ENCODE results near the gene LRRC46. TPM values are rescaled to one million over a fixed set of nuclear protein-coding genes. Genes with fewer than 3 reads are reported as not detected.

The LRRC46 gene
- polyA plus RNA-seq, 3 donors = 2.4 to 2.8 (median 2.4) TPM

GRCh38 chr17:47808830-47809480 is 22.5 kb upstream of the LRRC46 start:
- DNase-seq (ENCODE audit: low read depth in 3 of 3, low spot score in 2 of 3) = no peak

DNA sequence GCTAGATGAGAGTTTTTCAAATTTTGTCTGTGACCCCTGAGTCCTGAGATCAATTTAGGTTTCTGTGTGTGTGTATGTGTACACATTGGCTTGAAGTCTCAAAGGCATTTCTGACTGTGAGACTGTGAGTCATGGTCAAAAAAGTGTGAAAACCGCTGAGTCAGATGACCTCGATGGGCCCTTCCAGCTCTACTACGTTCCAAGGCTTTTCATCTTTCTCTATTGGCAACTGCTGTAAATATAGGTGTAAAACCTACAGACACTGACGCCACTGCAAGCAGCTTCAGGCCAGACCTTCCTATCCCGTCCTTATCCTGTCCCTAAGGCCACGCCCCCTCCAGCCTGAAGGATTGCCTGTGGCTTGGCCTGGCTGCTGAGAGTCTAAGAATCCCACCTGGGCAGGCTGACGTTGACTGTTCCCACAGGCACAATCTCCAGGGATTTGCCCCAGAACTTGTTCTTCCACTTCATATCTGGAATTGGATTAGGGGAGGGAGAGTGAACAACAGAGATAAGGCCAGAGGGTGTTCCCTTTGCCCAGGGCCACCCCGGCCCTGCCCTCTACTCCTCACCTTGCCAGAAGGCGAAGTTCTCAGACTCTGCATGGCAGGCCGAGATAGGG is 21.2 kb upstream of the LRRC46 start:
- no peak for DNase-seq (ENCODE audit: low read depth in 3 of 3, low spot score in 2 of 3)

DNA sequence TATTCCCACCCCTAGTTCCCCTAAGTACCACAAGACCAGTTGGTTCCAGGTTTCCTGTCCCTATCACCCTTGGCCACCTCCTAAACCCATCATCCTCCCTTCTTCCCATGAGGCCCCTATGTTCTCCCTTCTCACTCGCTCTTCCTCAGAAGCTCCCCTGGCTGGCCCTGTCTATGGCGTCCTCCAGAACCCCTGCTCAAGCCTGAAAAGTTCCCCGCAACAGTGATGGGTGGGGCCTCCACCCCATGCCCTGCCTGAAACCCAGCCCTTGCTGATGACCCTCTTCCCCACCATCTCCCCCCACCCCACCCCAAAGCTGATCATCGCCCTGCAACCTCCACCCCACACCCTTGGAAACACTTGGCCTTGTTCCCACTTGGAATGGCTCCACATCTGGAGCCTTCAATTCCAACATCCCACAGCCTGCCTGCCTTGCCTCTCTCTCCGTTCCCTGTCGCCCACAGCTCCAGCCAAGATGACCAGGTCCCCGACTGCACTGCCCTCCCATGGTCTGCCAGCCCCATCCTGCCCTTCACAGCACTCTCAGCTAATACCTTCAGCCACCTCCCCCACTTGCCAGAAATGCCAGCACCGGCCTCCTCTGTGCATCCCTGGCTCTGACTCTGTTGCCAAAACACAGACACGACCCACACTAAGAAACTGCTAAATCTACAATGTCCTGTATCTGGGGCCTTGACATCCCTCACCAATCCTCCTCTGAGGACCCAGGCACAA is 20.4 kb upstream of the LRRC46 start:
- no peak for DNase-seq (ENCODE audit: low read depth in 3 of 3, low spot score in 2 of 3)

GRCh38 chr17:47811709-47812108 is 19.8 kb upstream of the LRRC46 start:
- DNase-seq (ENCODE audit: low read depth in 3 of 3, low spot score in 2 of 3) = no peak

DNA sequence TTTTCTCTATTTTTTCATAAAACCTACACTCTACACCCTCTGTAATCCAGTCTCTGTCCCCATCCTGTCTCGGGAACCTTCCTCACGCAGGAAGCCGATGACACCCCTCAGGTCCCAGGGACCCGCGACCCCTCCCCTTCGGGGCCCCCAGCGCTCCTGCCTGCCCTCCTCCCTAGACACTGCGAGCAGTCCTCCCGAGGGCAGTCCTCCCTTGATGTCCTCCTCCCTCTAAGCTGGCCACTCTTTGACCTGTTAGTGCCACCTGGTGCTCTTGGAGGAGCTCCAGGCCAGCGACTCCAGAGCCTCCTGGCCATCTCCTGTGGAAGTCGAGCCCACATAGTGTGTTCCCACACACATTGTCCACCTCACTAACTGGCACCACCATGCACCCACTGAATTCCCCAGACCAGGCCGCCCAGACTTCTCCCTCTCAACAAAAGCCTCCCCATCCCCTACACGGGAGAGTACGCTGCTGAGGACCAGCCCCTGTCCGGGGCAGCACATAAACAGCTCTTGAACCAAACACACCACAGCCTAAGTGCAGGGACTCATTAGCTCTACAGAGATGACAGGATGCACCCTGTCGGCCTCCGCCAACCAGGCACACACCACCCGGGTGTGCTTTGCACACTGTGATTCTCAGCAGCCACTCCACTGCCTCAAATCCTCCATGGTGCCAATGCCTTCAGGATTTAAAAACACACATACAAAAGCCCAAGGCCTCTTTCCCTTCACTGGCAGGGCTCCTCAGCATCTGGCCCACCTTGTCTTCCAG is 19.1 kb upstream of the LRRC46 start:
- no peak for DNase-seq (ENCODE audit: low read depth in 3 of 3, low spot score in 2 of 3)

DNA sequence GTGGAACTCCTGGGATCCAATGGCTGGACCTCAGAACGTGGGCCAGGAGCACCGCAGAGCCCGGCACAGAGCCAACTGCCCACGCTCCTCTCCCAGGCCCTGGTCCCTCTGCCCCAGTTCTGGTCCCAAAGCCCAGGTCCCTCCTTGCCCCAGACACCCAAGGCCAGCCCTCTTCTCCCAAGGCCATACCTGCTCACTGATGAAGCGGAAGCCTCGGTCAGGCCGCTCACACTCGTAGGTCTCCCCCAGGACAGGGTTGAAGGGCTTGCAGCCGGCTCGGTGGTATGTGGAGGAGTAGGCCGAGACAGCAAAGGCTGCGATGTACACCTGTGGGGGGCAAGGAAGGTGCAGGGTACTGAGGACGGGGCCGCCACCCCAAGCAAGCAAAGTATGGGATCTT is 18.4 kb upstream of the LRRC46 start:
- DNase-seq (ENCODE audit: low read depth in 3 of 3, low spot score in 2 of 3) = no peak

- no peak for DNase-seq (ENCODE audit: low read depth in 3 of 3, low spot score in 2 of 3)
Observed at GRCh38 chr17:47813512-47814031, 17.9 kb upstream of the LRRC46 start.

DNA sequence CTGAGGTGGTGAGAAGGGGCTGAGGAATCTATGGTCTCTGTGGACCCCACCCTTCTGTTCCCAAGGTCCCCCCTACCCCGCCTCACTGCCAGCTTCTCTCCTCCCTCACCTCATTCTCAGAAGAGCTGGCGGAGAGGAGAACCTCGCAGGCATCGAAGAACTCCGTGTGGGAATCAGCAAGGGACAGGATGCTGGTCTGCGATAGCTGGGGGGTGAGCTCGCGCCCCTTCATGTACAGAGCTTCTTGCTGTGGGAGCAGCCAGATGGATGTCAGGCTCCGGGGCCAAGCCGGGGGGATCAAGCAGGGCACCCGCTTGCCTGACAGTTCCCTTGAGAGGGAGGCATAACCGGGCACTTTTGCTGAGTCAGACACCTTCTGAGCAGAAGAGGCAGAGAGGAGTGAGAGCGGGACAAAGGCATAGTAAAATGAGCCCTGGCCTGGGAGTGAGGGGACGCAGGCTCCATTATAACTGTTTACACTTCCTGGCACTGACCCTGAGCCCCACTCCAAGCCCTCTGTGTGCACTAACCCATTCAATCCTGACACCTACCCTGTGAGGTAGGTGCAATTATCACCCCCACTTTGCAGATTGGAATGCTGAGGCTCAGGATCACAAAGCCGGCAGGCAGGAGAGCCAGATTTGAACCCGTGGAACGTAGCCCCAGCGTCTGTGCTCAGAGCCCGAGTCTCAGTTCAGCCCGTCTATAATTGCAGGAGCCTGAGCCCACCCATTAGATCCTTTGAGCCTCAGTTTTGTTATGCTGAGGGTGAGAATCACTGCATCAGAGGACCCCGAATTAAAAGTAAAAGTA is 16.2 kb upstream of the LRRC46 start:
- DNase-seq (ENCODE audit: low read depth in 3 of 3, low spot score in 2 of 3) = no peak

DNA sequence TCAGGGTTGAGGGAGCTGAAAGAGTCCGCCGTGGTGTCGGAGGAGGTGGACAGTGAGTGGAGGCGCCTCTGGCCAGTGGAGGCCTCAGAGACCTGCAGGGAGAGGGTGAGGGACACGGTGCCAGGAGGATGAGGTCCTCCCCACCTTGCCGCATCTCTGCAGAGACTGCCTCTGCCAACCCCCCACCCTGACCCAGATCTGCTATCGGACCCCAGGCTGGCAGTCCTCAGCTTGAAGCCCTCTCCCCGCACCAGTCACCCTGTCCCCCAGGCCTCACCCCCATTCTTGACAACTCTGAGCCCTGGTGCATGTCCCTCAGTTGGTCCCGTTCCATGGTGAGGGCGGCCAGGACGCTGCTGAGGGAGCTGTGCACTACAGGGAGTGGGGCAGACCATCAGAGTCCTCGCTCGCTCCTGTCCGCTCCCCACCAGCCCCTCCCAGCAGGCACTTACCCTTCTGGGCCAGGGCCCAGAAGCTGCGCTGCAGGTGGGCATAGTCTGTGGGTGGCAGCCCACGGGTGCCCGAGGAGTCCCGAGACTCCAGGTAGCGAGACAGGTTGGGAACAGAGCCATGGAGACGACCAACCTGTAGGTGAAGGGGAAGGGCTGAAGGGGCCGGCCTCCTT is 15.2 kb upstream of the LRRC46 start:
- DNase-seq (ENCODE audit: low read depth in 3 of 3, low spot score in 2 of 3) = no peak

GRCh38 chr17:47816947-47817346 is 14.5 kb upstream of the LRRC46 start:
- no peak for DNase-seq (ENCODE audit: low read depth in 3 of 3, low spot score in 2 of 3)

- DNase-seq (ENCODE audit: low read depth in 3 of 3, low spot score in 2 of 3) = no peak
Observed at GRCh38 chr17:47818002-47818695, 13.3 kb upstream of the LRRC46 start.

DNA sequence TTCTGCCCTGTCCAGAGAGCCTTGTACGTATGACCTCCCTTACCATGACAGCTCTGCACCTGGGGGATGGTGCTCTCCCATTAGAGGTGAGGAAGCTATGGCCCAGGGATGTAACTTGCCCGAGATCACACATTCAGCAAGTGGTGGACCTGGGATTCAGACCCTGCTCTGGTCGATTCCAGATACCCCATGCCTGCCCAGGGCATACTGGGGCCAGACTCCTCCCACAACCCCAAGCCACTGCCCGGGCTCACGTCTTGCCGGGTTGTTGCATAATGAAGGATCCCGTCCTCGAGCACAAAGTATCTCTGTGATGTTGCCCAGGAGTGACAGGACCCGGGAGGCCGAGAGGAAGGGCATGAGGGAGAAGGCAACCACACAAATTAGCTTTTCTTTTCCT is 12.0 kb upstream of the LRRC46 start:
- DNase-seq (ENCODE audit: low read depth in 3 of 3, low spot score in 2 of 3) = no peak

GRCh38 chr17:47820033-47820789 is 11.3 kb upstream of the LRRC46 start:
- no peak for DNase-seq (ENCODE audit: low read depth in 3 of 3, low spot score in 2 of 3)

GRCh38 chr17:47821031-47821423 is 10.4 kb upstream of the LRRC46 start:
- no peak for DNase-seq (ENCODE audit: low read depth in 3 of 3, low spot score in 2 of 3)

GRCh38 chr17:47821424-47822391 is 9.8 kb upstream of the LRRC46 start, which contains the start of gene OSBPL7:
Gene OSBPL7, minus strand, starts transcription at chr17:47821794. Its CDS starts 1,516 bp downstream, at chr17:47820278.
- DNase-seq (ENCODE audit: low read depth in 3 of 3, low spot score in 2 of 3) = peak in 2 of 3 donors; percentile 33 to 59

GRCh38 chr17:47822785-47823184 is 8.7 kb upstream of the LRRC46 start:
- no peak for DNase-seq (ENCODE audit: low read depth in 3 of 3, low spot score in 2 of 3)

- no peak for DNase-seq (ENCODE audit: low read depth in 3 of 3, low spot score in 2 of 3)
Observed at GRCh38 chr17:47823519-47823918, 8.0 kb upstream of the LRRC46 start.
